Trophoblast cell (in vitro differentiated cells and primary cell): ENCODE measurements around the gene IPO13.

ENCODE experiments used
- DNase-seq, 2 donors: peaks; one replicate each; pipeline ENCODE4 v3.0.0-alpha.2; 2016
- H2AFZ ChIP-seq: 2 replicates; pipeline ENCODE4 v1.6.1; 2013; ENCODE audit warnings: low read length, moderate library complexity, mild to moderate bottlenecking; ENCODE audit not compliant: insufficient read depth, poor library complexity
- H2AK5ac ChIP-seq: 2 replicates; pipeline ENCODE4 v1.6.1; 2013; ENCODE audit warnings: mild to moderate bottlenecking, low read length
- H2BK120ac ChIP-seq: 2 replicates; pipeline ENCODE4 v1.6.1; 2013; ENCODE audit warnings: low read length, mild to moderate bottlenecking, moderate library complexity; ENCODE audit not compliant: insufficient read depth, poor library complexity
- H2BK12ac ChIP-seq: 2 replicates; pipeline ENCODE4 v1.6.1; 2013; ENCODE audit warnings: mild to moderate bottlenecking, low read length, moderate library complexity
- H2BK5ac ChIP-seq: 2 replicates; pipeline ENCODE4 v1.6.1; 2013; ENCODE audit warnings: low read length, low read depth, moderate library complexity, mild to moderate bottlenecking; ENCODE audit not compliant: poor library complexity
- H3K14ac ChIP-seq: 2 replicates; pipeline ENCODE4 v1.6.1; 2013; ENCODE audit warnings: mild to moderate bottlenecking, low read length
- H3K18ac ChIP-seq: 2 replicates; pipeline ENCODE4 v1.6.1; 2013; ENCODE audit warnings: mild to moderate bottlenecking, low read length
- H3K23ac ChIP-seq: 2 replicates; pipeline ENCODE4 v1.6.1; 2013; ENCODE audit warnings: low read length
- H3K27ac ChIP-seq: 2 replicates; pipeline ENCODE4 v1.5.1; 2013; ENCODE audit warnings: low read depth, mild to moderate bottlenecking, inconsistent platforms, low read length, moderate library complexity
- H3K27me3 ChIP-seq: 2 replicates; pipeline ENCODE4 v1.6.1; 2013; ENCODE audit warnings: inconsistent platforms, mild to moderate bottlenecking, low read length, moderate library complexity; ENCODE audit not compliant: insufficient read depth
- H3K36me3 ChIP-seq, 2 experiments: 1 replicate in 1 of 2; 2 replicates in 1 of 2; pipeline ENCODE4 v1.6.1; 2013; ENCODE audit warnings: low read length in 2 of 2, mild to moderate bottlenecking in 2 of 2, moderate library complexity in 1 of 2; ENCODE audit not compliant: insufficient read depth in 2 of 2, control insufficient read depth in 1 of 2
- H3K4ac ChIP-seq: 2 replicates; pipeline ENCODE4 v1.6.1; 2013; ENCODE audit warnings: low read depth, mild to moderate bottlenecking, low read length, moderate library complexity
- H3K4me1 ChIP-seq, 2 experiments: 1 replicate in 1 of 2; 2 replicates in 1 of 2; pipeline ENCODE4 v1.6.1; 2013; ENCODE audit warnings: low read length in 2 of 2, mild to moderate bottlenecking in 2 of 2, moderate library complexity in 1 of 2; ENCODE audit not compliant: insufficient read depth in 2 of 2, control insufficient read depth in 1 of 2
- H3K4me2 ChIP-seq: 2 replicates; pipeline ENCODE4 v1.6.1; 2013; ENCODE audit warnings: inconsistent platforms, mild to moderate bottlenecking, low read length, moderate library complexity
- H3K4me3 ChIP-seq: 2 replicates; pipeline ENCODE4 v1.5.1; 2013; ENCODE audit warnings: mild to moderate bottlenecking, low read depth, low read length, inconsistent platforms
- H3K79me1 ChIP-seq: one replicate; pipeline ENCODE4 v1.6.1; 2013; ENCODE audit warnings: low read length
- H3K79me2 ChIP-seq: 2 replicates; pipeline ENCODE4 v1.6.1; 2013; ENCODE audit warnings: low read length, mild to moderate bottlenecking; ENCODE audit not compliant: control insufficient read depth, insufficient read depth, poor library complexity
- H3K9ac ChIP-seq: 2 replicates; pipeline ENCODE4 v1.6.1; 2013; ENCODE audit warnings: mild to moderate bottlenecking, low read length
- H3K9me3 ChIP-seq: 2 replicates; pipeline ENCODE4 v1.6.1; 2013; ENCODE audit warnings: low read depth, mild to moderate bottlenecking, control low read depth, inconsistent platforms, low read length; ENCODE audit not compliant: insufficient read depth
- H4K12ac ChIP-seq: 2 replicates; pipeline ENCODE4 v1.6.1; 2013; ENCODE audit warnings: low read depth, mild to moderate bottlenecking, low read length, moderate library complexity
- H4K8ac ChIP-seq: 2 replicates; pipeline ENCODE4 v1.6.1; 2013; ENCODE audit warnings: low read depth, mild to moderate bottlenecking, low read length, moderate library complexity
- H4K91ac ChIP-seq: one replicate; pipeline ENCODE4 v1.6.1; 2013; ENCODE audit warnings: low read depth, mild to moderate bottlenecking, low read length, moderate library complexity
- WGBS: extraction: QIAGEN DNeasy Blood & Tissue Kit; methylation state at CpG from one replicate; pipeline ENCODE4 v1.1.7; 2013; ENCODE audit warnings: missing lambda C conversion rate; ENCODE audit not compliant: insufficient read length, insufficient coverage; ENCODE audit errors: extremely low coverage; 5-methylcytosine and 5-hydroxymethylcytosine counted together

IPO13 gene

DNA sequence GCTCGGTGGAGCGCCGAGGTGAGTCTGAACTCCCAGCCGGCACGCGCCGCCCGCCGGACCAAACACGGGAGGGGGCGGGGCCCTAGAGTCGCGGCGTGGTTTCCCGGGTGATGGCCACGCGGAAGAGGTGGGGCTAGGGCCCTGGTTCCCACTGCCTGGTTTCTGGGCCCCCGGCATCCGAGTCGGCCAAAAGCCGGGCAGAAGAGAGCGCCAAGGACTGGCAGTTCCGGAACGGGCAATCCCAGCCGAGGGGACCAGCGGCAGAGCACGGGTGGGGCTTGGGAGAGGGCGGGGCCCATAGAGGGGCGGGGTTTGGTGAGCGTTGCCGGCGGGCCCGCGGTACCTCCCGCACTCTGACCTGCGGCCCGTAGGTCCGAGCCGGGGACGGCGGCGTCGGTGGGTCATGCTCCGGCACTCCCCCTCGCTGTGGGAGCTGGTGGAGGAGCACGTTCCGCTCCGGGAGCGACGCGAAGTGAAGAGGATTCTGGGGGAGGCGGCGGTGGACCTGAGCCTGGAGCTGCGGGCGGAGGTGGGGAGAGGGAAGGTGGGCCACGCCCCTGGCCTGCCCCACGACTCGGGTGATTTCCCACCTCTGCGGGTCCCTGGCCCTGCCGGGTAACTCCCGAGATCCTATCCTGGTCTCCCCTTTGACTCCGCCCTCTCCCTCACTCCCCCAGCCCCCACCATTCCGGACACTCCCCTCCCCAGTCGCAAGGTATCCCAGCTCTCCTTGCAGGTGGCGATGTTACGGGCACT, 44.9 kb downstream of the IPO13 start, which contains the start of gene CCDC24:
Gene CCDC24 (plus strand): TSS at position 124 of the 756 bp plus-strand sequence. CDS start 280 bp downstream, at position 404.
- H3K79me1 ChIP-seq, result peaks cover 9% of the 10 kb centered on the region

GRCh38 chr1:43992232-43992995, 45.7 kb downstream of the IPO13 start:
- WGBS, result no CpG with 5 or more reads among the region's 11 CpGs
- Histone ChIP-seq H3K79me1 (peaks cover 9% of the 10 kb centered on the region), H3K79me2 (peaks cover 2% of the 10 kb centered on the region)

More for the DNA sequence above, 44.9 kb downstream of the IPO13 start, which contains the start of gene CCDC24:
- Histone ChIP-seq H2BK5ac (peak within 1 kb of the TSS; percentile 11), H3K27me3 (no peaks in the 10 kb centered on the region), H3K4me2 (peak within 1 kb of the TSS; percentile 90), H3K27ac (peak within 1 kb of the TSS; percentile 3), H2AK5ac (no peak within 1 kb of the TSS), H4K91ac (peak within 1 kb of the TSS; percentile 60), H3K14ac (peak within 1 kb of the TSS; percentile 42), H3K79me2 (peaks cover 2% of the 10 kb centered on the region), H4K12ac (peak within 1 kb of the TSS; percentile 19), H4K8ac (peak within 1 kb of the TSS; percentile 85), H3K9ac (peak within 1 kb of the TSS; percentile 75), H2AFZ (peak within 1 kb of the TSS; percentile 89), H3K4me1 (peaks cover 7 to 9% of the 10 kb centered on the region in 2 experiments), H2BK12ac (no peak within 1 kb of the TSS), H2BK120ac (peak within 1 kb of the TSS; percentile 7), H3K36me3 (peaks cover 0 to 3% of the 10 kb centered on the region in 2 experiments), H3K9me3 (peaks cover 3% of the 10 kb centered on the region), H3K23ac (no peak within 1 kb of the TSS), H3K18ac (peak within 1 kb of the TSS; percentile 68), H3K4me3 (peak within 1 kb of the TSS; percentile 86), H3K4ac (no peak within 1 kb of the TSS)
- DNase-seq, result peak; percentile 82 to 90
- no CpG with 5 or more reads among the region's 66 CpGs for WGBS

GRCh38 chr1:43993206-43993914, 46.6 kb downstream of the IPO13 start:
- WGBS, result no CpG with 5 or more reads among the region's 9 CpGs
- Histone ChIP-seq H3K9me3 (no peaks in the 10 kb centered on the region), H3K23ac (no peak overlapping the region), H3K14ac (no peak overlapping the region), H4K12ac (no peak overlapping the region), H3K4me3 (no peak overlapping the region), H3K9ac (no peak overlapping the region), H2AK5ac (no peak overlapping the region), H3K27me3 (no peaks in the 10 kb centered on the region), H3K36me3 (no peaks in the 10 kb centered on the region), H3K27ac (no peak overlapping the region), H4K8ac (no peak overlapping the region), H3K4ac (no peak overlapping the region), H2BK12ac (no peak overlapping the region), H2AFZ (no peak overlapping the region), H2BK120ac (no peak overlapping the region), H3K4me1 (peaks cover 7 to 9% of the 10 kb centered on the region in 2 experiments), H3K4me2 (no peak overlapping the region), H3K79me2 (peaks cover 2% of the 10 kb centered on the region), H3K18ac (no peak overlapping the region), H2BK5ac (no peak overlapping the region), H4K91ac (no peak overlapping the region), H3K79me1 (peaks cover 9% of the 10 kb centered on the region)
- no peak for DNase-seq

More at GRCh38 chr1:43992232-43992995, 45.7 kb downstream of the IPO13 start:
- Histone ChIP-seq H3K4me2 (peak overlapping the region; percentile 90), H3K18ac (no peak overlapping the region), H4K91ac (no peak overlapping the region), H3K9me3 (peaks cover 3% of the 10 kb centered on the region), H4K12ac (no peak overlapping the region), H3K36me3 (no peaks in the 10 kb centered on the region), H2AK5ac (no peak overlapping the region), H3K27me3 (no peaks in the 10 kb centered on the region), H3K9ac (peak overlapping the region; percentile 33), H3K4ac (no peak overlapping the region), H2BK5ac (no peak overlapping the region), H2BK120ac (no peak overlapping the region), H3K4me3 (peak overlapping the region; percentile 86), H3K4me1 (peaks cover 7 to 9% of the 10 kb centered on the region in 2 experiments), H2AFZ (no peak overlapping the region), H3K23ac (no peak overlapping the region), H2BK12ac (no peak overlapping the region), H4K8ac (peak overlapping the region; percentile 5), H3K14ac (no peak overlapping the region), H3K27ac (no peak overlapping the region)
- DNase-seq, result peak; percentile 86 to 88

GRCh38 chr1:43994071-43994470, 47.3 kb downstream of the IPO13 start:
- Histone ChIP-seq H3K79me1 (peaks cover 9% of the 10 kb centered on the region), H3K18ac (no peak overlapping the region), H3K79me2 (peaks cover 2% of the 10 kb centered on the region), H3K9ac (no peak overlapping the region), H3K4me1 (peaks cover 7 to 9% of the 10 kb centered on the region in 2 experiments), H4K12ac (no peak overlapping the region), H2AK5ac (no peak overlapping the region), H4K91ac (no peak overlapping the region), H2AFZ (no peak overlapping the region), H2BK5ac (no peak overlapping the region), H3K36me3 (no peaks in the 10 kb centered on the region), H3K9me3 (no peaks in the 10 kb centered on the region), H3K27me3 (no peaks in the 10 kb centered on the region), H3K4ac (no peak overlapping the region), H3K27ac (no peak overlapping the region), H3K4me3 (no peak overlapping the region), H2BK12ac (no peak overlapping the region), H3K4me2 (no peak overlapping the region), H4K8ac (no peak overlapping the region), H2BK120ac (no peak overlapping the region), H3K14ac (no peak overlapping the region), H3K23ac (no peak overlapping the region)
- WGBS, result no CpG with 5 or more reads among the region's 7 CpGs
- no peak for DNase-seq
